HepG2 (cell line): ENCODE results near the gene IPMK. TPM values are rescaled to one million over a fixed set of nuclear protein-coding genes. Genes with fewer than 3 reads are reported as not detected.
A peak's percentile ranks its signal among the peaks of the same experiment; 100 is the strongest.

Experiments used
- CREB1 ChIP-seq, 2 experiments: fragments of 450-650 bp in 1 of 2; IDR thresholded peaks; 2 replicates each; pipeline ENCODE4 v1.6.1; 2016 to 2017; ENCODE audit warnings: control low read depth in 1 of 2, mild to moderate bottlenecking in 1 of 2, missing compliant biosample characterization in 1 of 2, missing genetic modification characterization in 1 of 2
- GABPA ChIP-seq, 2 experiments: IDR thresholded peaks; 2 replicates each; pipeline ENCODE4 v1.6.1; 2011 to 2016; ENCODE audit warnings: low read depth in 2 of 2, low read length in 1 of 2, missing biosample characterization in 1 of 2, missing genetic modification characterization in 1 of 2
- HDAC6 ChIP-seq: fragments of 200-600 bp; sonication (generic); IDR thresholded peaks from 2 replicates; pipeline ENCODE4 v1.7.0; 2017; ENCODE audit warnings: mild to moderate bottlenecking, antibody characterized with exemption, low read length, low read depth
- MAZ ChIP-seq, 2 experiments: sonication (generic) in 1 of 2; formaldehyde crosslinking in 1 of 2; IDR thresholded peaks; 2 replicates each; pipeline versions ENCODE4 v1.5.0 to v1.6.1; 2012 to 2020; ENCODE audit warnings: low read depth in 2 of 2, mild to moderate bottlenecking in 2 of 2, borderline replicate concordance in 1 of 2, improper control_type of control experiment in 1 of 2, low read length in 1 of 2, missing genetic modification reagents in 1 of 2, moderate library complexity in 1 of 2
- PHF8 ChIP-seq: sonication (generic); formaldehyde crosslinking; IDR thresholded peaks from 2 replicates; pipeline ENCODE4 v1.5.0; 2020; ENCODE audit warnings: missing genetic modification reagents
- RARA ChIP-seq: IDR thresholded peaks from 2 replicates; pipeline ENCODE4 v1.6.1; 2016; ENCODE audit warnings: missing genetic modification reagents, missing compliant biosample characterization
- SIN3B ChIP-seq: fragments of 150-350 bp; IDR thresholded peaks from 2 replicates; pipeline ENCODE4 v1.6.1; 2014; ENCODE audit warnings: low read length
- SRY ChIP-seq: sonication (generic); formaldehyde crosslinking; IDR thresholded peaks from 2 replicates; pipeline ENCODE4 v1.8.0; 2022; ENCODE audit warnings: mild to moderate bottlenecking, missing genetic modification reagents
- ZSCAN30 ChIP-seq: sonication (generic); formaldehyde crosslinking; IDR thresholded peaks from 2 replicates; pipeline ENCODE4 v1.5.0; 2020; ENCODE audit warnings: mild to moderate bottlenecking, missing genetic modification reagents
- polyA plus RNA-seq, 8 experiments: library from polyadenylated mRNA; depleted of rRNA in 3 of 8; stranded (reverse) in 7 of 8; unstranded in 1 of 8; fragments of >200 nt; fragmentation: Illumina TruSeq in 4 of 8; extraction: Trizol in 4 of 8; gene quantifications; 2 replicates each; pipeline versions ENCODE4 v1.2.1 to v1.2.3, GENCODE V29; 2011 to 2016; ENCODE audit warnings: low read depth in 4 of 8, missing spikeins in 1 of 8, mixed read lengths in 1 of 8; ENCODE audit not compliant: insufficient read depth in 1 of 8
- total RNA-seq, 5 experiments: library from RNA; depleted of rRNA; stranded (reverse); fragments of >200 nt; fragmentation: Illumina TruSeq; extraction: Trizol; gene quantifications; 2 replicates each; pipeline ENCODE4 v1.2.3, GENCODE V29; 2016; ENCODE audit warnings: low read depth in 1 of 5
- TF ChIP-seq, protein P1 (sequence below): sonication (generic); formaldehyde crosslinking; IDR thresholded peaks from 2 replicates; pipeline ENCODE4 v1.5.1; 2020; ENCODE audit warnings: mild to moderate bottlenecking, missing genetic modification reagents, borderline replicate concordance
- TF ChIP-seq, protein P2 (sequence below): IDR thresholded peaks from 2 replicates; pipeline ENCODE4 v1.6.1; 2018; ENCODE audit warnings: missing genetic modification reagents
- TF ChIP-seq, protein P3 (sequence below): sonication (generic); formaldehyde crosslinking; IDR thresholded peaks from 2 replicates; pipeline ENCODE4 v1.5.1; 2020; ENCODE audit warnings: missing genetic modification reagents, mild to moderate bottlenecking, borderline replicate concordance
- TF ChIP-seq, protein P4 (sequence below): sonication (generic); formaldehyde crosslinking; IDR thresholded peaks from 2 replicates; pipeline ENCODE4 v1.5.0; 2020; ENCODE audit warnings: mild to moderate bottlenecking, missing genetic modification reagents, borderline replicate concordance
- TF ChIP-seq, protein P5 (sequence below): sonication (generic); formaldehyde crosslinking; IDR thresholded peaks from 2 replicates; pipeline ENCODE4 v1.9.0; 2021; ENCODE audit warnings: missing genetic modification reagents, borderline replicate concordance

IPMK gene
- total and polyA plus RNA-seq, 2 of the 13 experiments (the other 11 are each of a cell fraction or from before 2014, with no cell fraction given): 2.7 to 3.9 TPM

DNA sequence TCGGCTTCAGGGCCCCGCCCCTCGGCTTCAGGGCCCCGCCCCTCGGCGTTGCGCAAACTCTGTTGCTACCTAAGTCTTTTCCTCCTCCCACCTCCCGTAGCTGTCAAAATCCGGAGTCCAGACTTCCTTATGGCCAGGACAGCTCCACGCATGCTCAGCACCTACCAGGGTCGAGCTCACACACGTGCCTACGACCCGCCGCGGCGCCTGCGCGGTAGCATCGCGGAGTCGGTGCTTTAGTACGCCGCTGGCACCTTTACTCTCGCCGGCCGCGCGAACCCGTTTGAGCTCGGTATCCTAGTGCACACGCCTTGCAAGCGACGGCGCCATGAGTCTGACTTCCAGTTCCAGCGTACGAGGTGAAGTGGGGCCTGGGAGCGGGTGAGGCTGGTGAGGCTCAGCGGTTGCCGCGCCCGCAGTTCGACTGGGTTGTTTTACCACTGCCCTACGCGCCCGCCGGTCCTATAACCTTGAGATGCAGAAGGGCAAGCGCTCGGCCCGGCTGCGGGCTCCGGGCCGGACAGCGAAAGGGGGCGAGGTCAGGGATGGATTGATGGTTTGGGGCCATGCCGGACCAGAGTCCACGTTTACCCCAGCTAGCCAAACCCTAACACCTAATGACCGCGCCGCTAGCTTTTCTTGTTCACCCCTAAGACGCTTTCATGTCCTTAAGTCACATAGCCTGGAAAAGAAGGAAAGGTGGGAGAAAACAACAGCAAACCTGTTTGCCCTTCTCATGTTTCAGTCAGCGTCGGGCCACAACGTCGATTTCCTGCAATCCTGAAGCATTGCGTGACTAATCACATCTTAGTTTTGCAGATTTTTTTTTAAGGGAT lies 1.5 kb upstream of the IPMK start, which contains the start of gene CISD1 (continued):
- TF ChIP-seq ZSCAN30: no peak
- TF ChIP-seq, protein P1, sequence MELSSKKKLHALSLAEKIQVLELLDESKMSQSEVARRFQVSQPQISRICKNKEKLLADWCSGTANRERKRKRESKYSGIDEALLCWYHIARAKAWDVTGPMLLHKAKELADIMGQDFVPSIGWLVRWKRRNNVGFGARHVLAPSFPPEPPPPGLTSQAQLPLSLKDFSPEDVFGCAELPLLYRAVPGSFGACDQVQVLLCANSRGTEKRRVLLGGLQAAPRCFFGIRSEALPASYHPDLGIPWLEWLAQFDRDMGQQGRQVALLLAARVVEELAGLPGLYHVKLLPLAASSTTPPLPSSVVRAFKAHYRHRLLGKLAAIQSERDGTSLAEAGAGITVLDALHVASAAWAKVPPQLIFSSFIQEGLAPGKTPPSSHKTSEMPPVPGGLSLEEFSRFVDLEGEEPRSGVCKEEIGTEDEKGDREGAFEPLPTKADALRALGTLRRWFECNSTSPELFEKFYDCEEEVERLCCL: no peak
- peak; percentile 92 for TF ChIP-seq PHF8 (CRISPR knock-in tag)
- TF ChIP-seq GABPA (IDR thresholded peaks at IDR 0.05; ENCODE audit: low read depth, low read length): no peak
- TF ChIP-seq GABPA (CRISPR knock-in tag; IDR thresholded peaks at IDR 0.05; ENCODE audit: low read depth): peak; percentile 61
- TF ChIP-seq, protein P2, sequence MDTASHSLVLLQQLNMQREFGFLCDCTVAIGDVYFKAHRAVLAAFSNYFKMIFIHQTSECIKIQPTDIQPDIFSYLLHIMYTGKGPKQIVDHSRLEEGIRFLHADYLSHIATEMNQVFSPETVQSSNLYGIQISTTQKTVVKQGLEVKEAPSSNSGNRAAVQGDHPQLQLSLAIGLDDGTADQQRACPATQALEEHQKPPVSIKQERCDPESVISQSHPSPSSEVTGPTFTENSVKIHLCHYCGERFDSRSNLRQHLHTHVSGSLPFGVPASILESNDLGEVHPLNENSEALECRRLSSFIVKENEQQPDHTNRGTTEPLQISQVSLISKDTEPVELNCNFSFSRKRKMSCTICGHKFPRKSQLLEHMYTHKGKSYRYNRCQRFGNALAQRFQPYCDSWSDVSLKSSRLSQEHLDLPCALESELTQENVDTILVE: no peak; the same call in 1 of the 2 replicates
- TF ChIP-seq, protein P3, sequence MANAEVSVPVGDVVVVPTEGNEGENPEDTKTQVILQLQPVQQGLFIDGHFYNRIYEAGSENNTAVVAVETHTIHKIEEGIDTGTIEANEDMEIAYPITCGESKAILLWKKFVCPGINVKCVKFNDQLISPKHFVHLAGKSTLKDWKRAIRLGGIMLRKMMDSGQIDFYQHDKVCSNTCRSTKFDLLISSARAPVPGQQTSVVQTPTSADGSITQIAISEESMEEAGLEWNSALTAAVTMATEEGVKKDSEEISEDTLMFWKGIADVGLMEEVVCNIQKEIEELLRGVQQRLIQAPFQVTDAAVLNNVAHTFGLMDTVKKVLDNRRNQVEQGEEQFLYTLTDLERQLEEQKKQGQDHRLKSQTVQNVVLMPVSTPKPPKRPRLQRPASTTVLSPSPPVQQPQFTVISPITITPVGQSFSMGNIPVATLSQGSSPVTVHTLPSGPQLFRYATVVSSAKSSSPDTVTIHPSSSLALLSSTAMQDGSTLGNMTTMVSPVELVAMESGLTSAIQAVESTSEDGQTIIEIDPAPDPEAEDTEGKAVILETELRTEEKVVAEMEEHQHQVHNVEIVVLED: peak; percentile 83; the same call in 1 of the 2 replicates
- TF ChIP-seq, protein P4, sequence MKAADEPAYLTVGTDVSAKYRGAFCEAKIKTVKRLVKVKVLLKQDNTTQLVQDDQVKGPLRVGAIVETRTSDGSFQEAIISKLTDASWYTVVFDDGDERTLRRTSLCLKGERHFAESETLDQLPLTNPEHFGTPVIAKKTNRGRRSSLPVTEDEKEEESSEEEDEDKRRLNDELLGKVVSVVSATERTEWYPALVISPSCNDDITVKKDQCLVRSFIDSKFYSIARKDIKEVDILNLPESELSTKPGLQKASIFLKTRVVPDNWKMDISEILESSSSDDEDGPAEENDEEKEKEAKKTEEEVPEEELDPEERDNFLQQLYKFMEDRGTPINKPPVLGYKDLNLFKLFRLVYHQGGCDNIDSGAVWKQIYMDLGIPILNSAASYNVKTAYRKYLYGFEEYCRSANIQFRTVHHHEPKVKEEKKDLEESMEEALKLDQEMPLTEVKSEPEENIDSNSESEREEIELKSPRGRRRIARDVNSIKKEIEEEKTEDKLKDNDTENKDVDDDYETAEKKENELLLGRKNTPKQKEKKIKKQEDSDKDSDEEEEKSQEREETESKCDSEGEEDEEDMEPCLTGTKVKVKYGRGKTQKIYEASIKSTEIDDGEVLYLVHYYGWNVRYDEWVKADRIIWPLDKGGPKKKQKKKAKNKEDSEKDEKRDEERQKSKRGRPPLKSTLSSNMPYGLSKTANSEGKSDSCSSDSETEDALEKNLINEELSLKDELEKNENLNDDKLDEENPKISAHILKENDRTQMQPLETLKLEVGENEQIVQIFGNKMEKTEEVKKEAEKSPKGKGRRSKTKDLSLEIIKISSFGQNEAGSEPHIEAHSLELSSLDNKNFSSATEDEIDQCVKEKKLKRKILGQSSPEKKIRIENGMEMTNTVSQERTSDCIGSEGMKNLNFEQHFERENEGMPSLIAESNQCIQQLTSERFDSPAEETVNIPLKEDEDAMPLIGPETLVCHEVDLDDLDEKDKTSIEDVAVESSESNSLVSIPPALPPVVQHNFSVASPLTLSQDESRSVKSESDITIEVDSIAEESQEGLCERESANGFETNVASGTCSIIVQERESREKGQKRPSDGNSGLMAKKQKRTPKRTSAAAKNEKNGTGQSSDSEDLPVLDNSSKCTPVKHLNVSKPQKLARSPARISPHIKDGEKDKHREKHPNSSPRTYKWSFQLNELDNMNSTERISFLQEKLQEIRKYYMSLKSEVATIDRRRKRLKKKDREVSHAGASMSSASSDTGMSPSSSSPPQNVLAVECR (CRISPR knock-in tag): peak; percentile 94
- TF ChIP-seq MAZ (IDR thresholded peaks at IDR 0.05; ENCODE audit: borderline replicate concordance, low read depth, low read length): peak; percentile 75; the same call in 1 of the 2 replicates
- TF ChIP-seq MAZ (CRISPR knock-in tag; IDR thresholded peaks at IDR 0.05; ENCODE audit: low read depth): peak; percentile 92
- no peak for TF ChIP-seq HDAC6
- TF ChIP-seq SRY (CRISPR knock-in tag): peak; percentile 89; the same call in 1 of the 2 replicates
- TF ChIP-seq SIN3B: no peak
- peak; percentile 46; the same call in 1 of the 2 replicates for TF ChIP-seq RARA (CRISPR knock-in tag)
- TF ChIP-seq CREB1 (IDR thresholded peaks at IDR 0.05): 0 out of 2 replicates have a peak, but pooled peaks have one; percentile 12
- no peak; the same call in 1 of the 2 replicates for TF ChIP-seq CREB1 (CRISPR knock-in tag; IDR thresholded peaks at IDR 0.05)
- TF ChIP-seq, protein P5, sequence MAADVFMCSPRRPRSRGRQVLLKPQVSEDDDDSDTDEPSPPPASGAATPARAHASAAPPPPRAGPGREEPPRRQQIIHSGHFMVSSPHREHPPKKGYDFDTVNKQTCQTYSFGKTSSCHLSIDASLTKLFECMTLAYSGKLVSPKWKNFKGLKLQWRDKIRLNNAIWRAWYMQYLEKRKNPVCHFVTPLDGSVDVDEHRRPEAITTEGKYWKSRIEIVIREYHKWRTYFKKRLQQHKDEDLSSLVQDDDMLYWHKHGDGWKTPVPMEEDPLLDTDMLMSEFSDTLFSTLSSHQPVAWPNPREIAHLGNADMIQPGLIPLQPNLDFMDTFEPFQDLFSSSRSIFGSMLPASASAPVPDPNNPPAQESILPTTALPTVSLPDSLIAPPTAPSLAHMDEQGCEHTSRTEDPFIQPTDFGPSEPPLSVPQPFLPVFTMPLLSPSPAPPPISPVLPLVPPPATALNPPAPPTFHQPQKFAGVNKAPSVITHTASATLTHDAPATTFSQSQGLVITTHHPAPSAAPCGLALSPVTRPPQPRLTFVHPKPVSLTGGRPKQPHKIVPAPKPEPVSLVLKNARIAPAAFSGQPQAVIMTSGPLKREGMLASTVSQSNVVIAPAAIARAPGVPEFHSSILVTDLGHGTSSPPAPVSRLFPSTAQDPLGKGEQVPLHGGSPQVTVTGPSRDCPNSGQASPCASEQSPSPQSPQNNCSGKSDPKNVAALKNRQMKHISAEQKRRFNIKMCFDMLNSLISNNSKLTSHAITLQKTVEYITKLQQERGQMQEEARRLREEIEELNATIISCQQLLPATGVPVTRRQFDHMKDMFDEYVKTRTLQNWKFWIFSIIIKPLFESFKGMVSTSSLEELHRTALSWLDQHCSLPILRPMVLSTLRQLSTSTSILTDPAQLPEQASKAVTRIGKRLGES (CRISPR knock-in tag): peak; percentile 44; the same call in 1 of the 2 replicates
